Measurements from ENCODE around the gene BSPH1.
A peak's percentile ranks its signal among the peaks of the same experiment; 100 is the strongest.

The BSPH1 gene

GRCh38 chr19:48023011-48023410 lies 31.0 kb upstream of the BSPH1 start:
- TF ChIP-seq, protein P1, sequence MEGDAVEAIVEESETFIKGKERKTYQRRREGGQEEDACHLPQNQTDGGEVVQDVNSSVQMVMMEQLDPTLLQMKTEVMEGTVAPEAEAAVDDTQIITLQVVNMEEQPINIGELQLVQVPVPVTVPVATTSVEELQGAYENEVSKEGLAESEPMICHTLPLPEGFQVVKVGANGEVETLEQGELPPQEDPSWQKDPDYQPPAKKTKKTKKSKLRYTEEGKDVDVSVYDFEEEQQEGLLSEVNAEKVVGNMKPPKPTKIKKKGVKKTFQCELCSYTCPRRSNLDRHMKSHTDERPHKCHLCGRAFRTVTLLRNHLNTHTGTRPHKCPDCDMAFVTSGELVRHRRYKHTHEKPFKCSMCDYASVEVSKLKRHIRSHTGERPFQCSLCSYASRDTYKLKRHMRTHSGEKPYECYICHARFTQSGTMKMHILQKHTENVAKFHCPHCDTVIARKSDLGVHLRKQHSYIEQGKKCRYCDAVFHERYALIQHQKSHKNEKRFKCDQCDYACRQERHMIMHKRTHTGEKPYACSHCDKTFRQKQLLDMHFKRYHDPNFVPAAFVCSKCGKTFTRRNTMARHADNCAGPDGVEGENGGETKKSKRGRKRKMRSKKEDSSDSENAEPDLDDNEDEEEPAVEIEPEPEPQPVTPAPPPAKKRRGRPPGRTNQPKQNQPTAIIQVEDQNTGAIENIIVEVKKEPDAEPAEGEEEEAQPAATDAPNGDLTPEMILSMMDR (conservative IDR thresholded peaks at IDR 0.05; ENCODE audit: low read length), result no peak
- no peak for DNase-seq (ENCODE audit: low read depth)
- no peak overlapping the region for H3K4me3 ChIP-seq (ENCODE audit: low read length)

DNA sequence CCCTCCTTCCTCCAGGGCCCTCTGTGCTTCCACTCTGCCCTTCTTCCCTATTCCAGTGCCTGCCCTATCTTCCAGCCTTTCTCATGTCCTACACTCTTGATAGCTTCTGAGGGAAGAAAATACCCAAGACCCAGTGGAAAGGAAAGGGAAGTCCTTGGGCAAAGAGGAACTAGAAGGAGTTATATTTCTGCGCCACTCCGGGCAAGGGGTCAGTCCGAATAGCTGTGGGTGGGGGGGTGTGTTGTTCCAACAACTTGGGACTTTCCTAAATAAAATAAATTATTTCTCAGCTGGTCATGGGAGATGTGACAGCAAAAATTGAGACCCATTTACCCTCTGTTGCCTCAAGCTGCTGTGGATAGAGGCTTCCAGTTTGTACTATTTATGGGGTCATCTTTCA lies 28.7 kb upstream of the BSPH1 start:
- TF ChIP-seq, protein P1 (conservative IDR thresholded peaks at IDR 0.05; ENCODE audit: low read length), result no peak
- DNase-seq (ENCODE audit: low read depth), result no peak
- no peak overlapping the region for H3K4me3 ChIP-seq (ENCODE audit: low read length)

DNA sequence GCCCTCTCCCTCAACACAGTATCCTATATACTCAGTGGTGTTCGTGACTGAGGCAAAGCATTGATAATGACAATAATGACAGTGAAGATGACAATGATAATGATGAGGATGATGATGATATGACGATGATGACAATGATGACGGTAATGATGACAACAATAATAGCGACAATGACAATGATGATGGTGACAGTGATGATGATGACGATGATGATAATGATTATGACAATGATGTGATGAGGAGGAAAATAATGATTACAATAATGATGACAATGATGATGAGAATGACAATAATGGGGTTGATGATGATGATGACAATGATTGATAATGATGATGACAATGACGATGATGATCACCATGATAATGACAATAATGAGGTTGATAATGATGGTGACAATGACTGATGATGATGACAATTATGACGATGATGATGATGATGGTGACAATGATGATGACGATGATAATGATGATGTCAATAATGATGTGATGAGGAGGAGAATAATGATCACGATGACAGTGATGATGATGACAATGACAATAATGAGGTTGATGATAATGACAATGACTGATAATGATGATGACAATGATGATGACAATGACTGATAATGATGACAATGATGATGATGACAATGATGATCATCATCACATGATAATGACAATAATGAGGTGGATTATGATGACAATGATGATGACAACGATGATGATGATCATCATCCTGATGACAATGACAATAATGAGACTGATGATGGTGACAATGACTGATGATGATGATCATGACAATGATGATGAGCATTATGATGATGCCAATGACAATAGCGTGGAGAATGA lies 19.2 kb upstream of the BSPH1 start:
- no peak for DNase-seq (ENCODE audit: low read depth)
- no peak overlapping the region for H3K4me3 ChIP-seq (ENCODE audit: low read length)
- TF ChIP-seq, protein P1 (conservative IDR thresholded peaks at IDR 0.05; ENCODE audit: low read length), result no peak

DNA sequence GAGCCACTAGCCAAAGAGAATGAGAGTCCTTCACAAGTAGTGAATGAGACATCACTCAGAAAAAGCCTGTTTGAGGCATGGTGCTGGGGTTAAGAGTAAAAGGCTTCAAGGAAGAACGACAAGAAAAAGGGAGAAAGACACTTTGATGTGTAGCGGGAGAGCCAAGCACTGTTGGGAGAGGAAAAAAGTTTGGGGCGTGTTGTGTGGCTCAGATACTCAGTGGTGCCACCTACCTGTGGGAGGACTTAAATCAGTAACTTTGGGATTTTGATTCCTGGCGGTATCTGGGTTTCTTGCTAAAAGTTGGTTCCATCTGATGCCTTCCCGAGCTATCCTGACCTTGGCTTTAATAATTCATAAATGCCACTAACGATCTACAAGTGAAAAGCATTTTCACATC lies 14.8 kb upstream of the BSPH1 start:
- TF ChIP-seq, protein P1 (conservative IDR thresholded peaks at IDR 0.05; ENCODE audit: low read length), result peak; percentile 19
- DNase-seq (ENCODE audit: low read depth), result no peak
- H3K4me3 ChIP-seq (ENCODE audit: low read length), result no peak overlapping the region

- TF ChIP-seq, protein P1 (conservative IDR thresholded peaks at IDR 0.05; ENCODE audit: low read length), result no peak
- no peak for DNase-seq (ENCODE audit: low read depth)
- no peak overlapping the region for H3K4me3 ChIP-seq (ENCODE audit: low read length)
These were observed 12.3 kb upstream of the BSPH1 start for GRCh38 chr19:48004236-48004635.

- no peak for DNase-seq (ENCODE audit: low read depth)
- H3K4me3 ChIP-seq (ENCODE audit: low read length), result no peak overlapping the region
- TF ChIP-seq, protein P1 (conservative IDR thresholded peaks at IDR 0.05; ENCODE audit: low read length), result no peak
These were observed 8.9 kb upstream of the BSPH1 start for GRCh38 chr19:48000846-48001245.

GRCh38 chr19:47998800-47999199 lies 6.8 kb upstream of the BSPH1 start:
- no peak overlapping the region for H3K4me3 ChIP-seq (ENCODE audit: low read length)
- no peak for DNase-seq (ENCODE audit: low read depth)
- TF ChIP-seq, protein P1 (conservative IDR thresholded peaks at IDR 0.05; ENCODE audit: low read length), result no peak
